OCI-LY7 (cell line): ENCODE measurements around the gene DCAF4.

ENCODE experiments used
- EZH2phosphoT487 ChIP-seq: fragments of 200-600 bp; sonication (generic); IDR thresholded peaks from 2 replicates; pipeline ENCODE4 v1.6.1; 2018; ENCODE audit warnings: low read depth, borderline replicate concordance, mild to moderate bottlenecking, mixed run types, antibody characterized with exemption, low read length, moderate library complexity, mixed read lengths
- TF ChIP-seq, protein P1 (sequence below): fragments of 200-600 bp; sonication (generic); conservative IDR thresholded peaks from 2 replicates; pipeline ENCODE4 v1.5.1; 2014; ENCODE audit warnings: mild to moderate bottlenecking, antibody characterized with exemption, low read length, moderate library complexity, mixed read lengths

GRCh38 chr14:72998252-72998903, 72.1 kb downstream of the DCAF4 start:
- TF ChIP-seq, protein P1, sequence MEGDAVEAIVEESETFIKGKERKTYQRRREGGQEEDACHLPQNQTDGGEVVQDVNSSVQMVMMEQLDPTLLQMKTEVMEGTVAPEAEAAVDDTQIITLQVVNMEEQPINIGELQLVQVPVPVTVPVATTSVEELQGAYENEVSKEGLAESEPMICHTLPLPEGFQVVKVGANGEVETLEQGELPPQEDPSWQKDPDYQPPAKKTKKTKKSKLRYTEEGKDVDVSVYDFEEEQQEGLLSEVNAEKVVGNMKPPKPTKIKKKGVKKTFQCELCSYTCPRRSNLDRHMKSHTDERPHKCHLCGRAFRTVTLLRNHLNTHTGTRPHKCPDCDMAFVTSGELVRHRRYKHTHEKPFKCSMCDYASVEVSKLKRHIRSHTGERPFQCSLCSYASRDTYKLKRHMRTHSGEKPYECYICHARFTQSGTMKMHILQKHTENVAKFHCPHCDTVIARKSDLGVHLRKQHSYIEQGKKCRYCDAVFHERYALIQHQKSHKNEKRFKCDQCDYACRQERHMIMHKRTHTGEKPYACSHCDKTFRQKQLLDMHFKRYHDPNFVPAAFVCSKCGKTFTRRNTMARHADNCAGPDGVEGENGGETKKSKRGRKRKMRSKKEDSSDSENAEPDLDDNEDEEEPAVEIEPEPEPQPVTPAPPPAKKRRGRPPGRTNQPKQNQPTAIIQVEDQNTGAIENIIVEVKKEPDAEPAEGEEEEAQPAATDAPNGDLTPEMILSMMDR: no peak
- no peak for TF ChIP-seq EZH2phosphoT487
